GM10248 (cell line): ENCODE results near the gene SLC24A3.

Source experiments
- CTCF ChIA-PET: fragments of 300-600 bp; sonication (Branson Sonifier 250); formaldehyde crosslinking; extraction: SDS; loops from one replicate; lab custom pipeline; 2021; ENCODE audit warnings: antibody characterized with exemption; lab: Yijun Ruan, JAX
- POLR2A ChIA-PET: fragments of 350-650 bp; sonication (Branson Sonifier 250); formaldehyde crosslinking; extraction: SDS; loops from one replicate; lab custom pipeline; 2020; ENCODE audit warnings: antibody characterized with exemption; lab: Yijun Ruan, JAX
- DNase-seq: peaks from one replicate; pipeline ENCODE4 v3.0.0; 2012; ENCODE audit errors: extremely low spot score
- CTCF ChIP-seq: IDR thresholded peaks from 2 replicates; pipeline ENCODE4 v1.5.1; 2012; ENCODE audit warnings: mild to moderate bottlenecking, low read depth; ENCODE audit errors: extremely low read depth, missing control alignments, control extremely low read depth

The SLC24A3 gene

GRCh38 chr20:19583532-19584175 is 371.2 kb downstream of the SLC24A3 start:
- ChIA-PET POLR2A (no interaction called here), CTCF (interaction anchor here (0.6 to 4.5 kb wide), 38 partner anchors 10 to 1140 kb away, joined by 3 to 91 read pairs (median 4); no protein-coding TSS in a partner anchor)
- DNase-seq: peak; percentile 71
- peak; percentile 88 for TF ChIP-seq CTCF

- DNase-seq: no peak
- TF ChIP-seq CTCF: no peak
- POLR2A ChIA-PET: no interaction called here
- CTCF ChIA-PET: interaction anchor here (1.3 to 2.4 kb wide), 2 partner anchors 13 to 382 kb away, joined by 3 to 14 read pairs; no protein-coding TSS in a partner anchor
These were observed 375.8 kb downstream of the SLC24A3 start for GRCh38 chr20:19588241-19588640.

- CTCF ChIA-PET: interaction anchor here (1.1 to 2.4 kb wide), 3 partner anchors 40 to 383 kb away, joined by 3 to 14 read pairs (median 6); no protein-coding TSS in a partner anchor
- POLR2A ChIA-PET: no interaction called here
- DNase-seq: no peak
- no peak for TF ChIP-seq CTCF
These were observed 376.3 kb downstream of the SLC24A3 start for GRCh38 chr20:19588732-19589131.

GRCh38 chr20:19589787-19590362 is 377.4 kb downstream of the SLC24A3 start:
- no peak for TF ChIP-seq CTCF
- ChIA-PET CTCF (interaction anchor here (0.9 to 1.4 kb wide), 4 partner anchors 14 to 383 kb away, joined by 3 to 6 read pairs (median 3); no protein-coding TSS in a partner anchor), POLR2A (no interaction called here)
- DNase-seq: no peak

- TF ChIP-seq CTCF: no peak
- no peak for DNase-seq
- ChIA-PET POLR2A (no interaction called here), CTCF (interaction anchor here (0.8 to 1.4 kb wide), 3 partner anchors 11 to 384 kb away, joined by 3 to 6 read pairs (median 3); no protein-coding TSS in a partner anchor)
These were observed 377.9 kb downstream of the SLC24A3 start for GRCh38 chr20:19590382-19590781.

- POLR2A ChIA-PET: no interaction called here
- DNase-seq: no peak
- TF ChIP-seq CTCF: no peak
- CTCF ChIA-PET: interaction anchor here (1.5 kb wide), 1 partner anchor 10 kb away, joined by 8 read pairs; no protein-coding TSS in a partner anchor
These were observed 381.3 kb downstream of the SLC24A3 start for GRCh38 chr20:19593762-19594161.
